ENCODE measurements around the gene ARHGAP5.

- no peak for TF ChIP-seq POLR2A (IDR thresholded peaks at IDR 0.05)
- TF ChIP-seq, protein P1, sequence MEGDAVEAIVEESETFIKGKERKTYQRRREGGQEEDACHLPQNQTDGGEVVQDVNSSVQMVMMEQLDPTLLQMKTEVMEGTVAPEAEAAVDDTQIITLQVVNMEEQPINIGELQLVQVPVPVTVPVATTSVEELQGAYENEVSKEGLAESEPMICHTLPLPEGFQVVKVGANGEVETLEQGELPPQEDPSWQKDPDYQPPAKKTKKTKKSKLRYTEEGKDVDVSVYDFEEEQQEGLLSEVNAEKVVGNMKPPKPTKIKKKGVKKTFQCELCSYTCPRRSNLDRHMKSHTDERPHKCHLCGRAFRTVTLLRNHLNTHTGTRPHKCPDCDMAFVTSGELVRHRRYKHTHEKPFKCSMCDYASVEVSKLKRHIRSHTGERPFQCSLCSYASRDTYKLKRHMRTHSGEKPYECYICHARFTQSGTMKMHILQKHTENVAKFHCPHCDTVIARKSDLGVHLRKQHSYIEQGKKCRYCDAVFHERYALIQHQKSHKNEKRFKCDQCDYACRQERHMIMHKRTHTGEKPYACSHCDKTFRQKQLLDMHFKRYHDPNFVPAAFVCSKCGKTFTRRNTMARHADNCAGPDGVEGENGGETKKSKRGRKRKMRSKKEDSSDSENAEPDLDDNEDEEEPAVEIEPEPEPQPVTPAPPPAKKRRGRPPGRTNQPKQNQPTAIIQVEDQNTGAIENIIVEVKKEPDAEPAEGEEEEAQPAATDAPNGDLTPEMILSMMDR (IDR thresholded peaks at IDR 0.05), result no peak
Measured at GRCh38 chr14:32169191-32169590, 92.1 kb downstream of the ARHGAP5 start.
